Right lung (tissue), 5 donors: ENCODE results near the gene KAT8. TPM values are rescaled to one million over a fixed set of nuclear protein-coding genes. Genes with fewer than 3 reads are reported as not detected.
"Not testable (repeated sequence)": the region's sequence is repeated elsewhere in the genome, so short reads cannot be mapped to it uniquely, and the experiment has no call there.

Experiments
- DNase-seq, 2 donors: peaks; one replicate each; pipeline ENCODE4 v3.0.0-alpha.2; 2013
- polyA plus RNA-seq, 5 donors: library from polyadenylated mRNA; unstranded; fragments of 120-200 nt; gene quantifications; one replicate each; pipeline versions ENCODE4 v1.2.1 to v1.2.3, GENCODE V29; 2013; ENCODE audit warnings: inconsistent platforms in 1 of 5, low replicate concordance in 1 of 5; ENCODE audit not compliant: insufficient read length in 5 of 5, insufficient read depth in 1 of 5

KAT8 gene
- polyA plus RNA-seq, 5 donors = 55.8 to 73.0 (median 67.2) TPM

DNA sequence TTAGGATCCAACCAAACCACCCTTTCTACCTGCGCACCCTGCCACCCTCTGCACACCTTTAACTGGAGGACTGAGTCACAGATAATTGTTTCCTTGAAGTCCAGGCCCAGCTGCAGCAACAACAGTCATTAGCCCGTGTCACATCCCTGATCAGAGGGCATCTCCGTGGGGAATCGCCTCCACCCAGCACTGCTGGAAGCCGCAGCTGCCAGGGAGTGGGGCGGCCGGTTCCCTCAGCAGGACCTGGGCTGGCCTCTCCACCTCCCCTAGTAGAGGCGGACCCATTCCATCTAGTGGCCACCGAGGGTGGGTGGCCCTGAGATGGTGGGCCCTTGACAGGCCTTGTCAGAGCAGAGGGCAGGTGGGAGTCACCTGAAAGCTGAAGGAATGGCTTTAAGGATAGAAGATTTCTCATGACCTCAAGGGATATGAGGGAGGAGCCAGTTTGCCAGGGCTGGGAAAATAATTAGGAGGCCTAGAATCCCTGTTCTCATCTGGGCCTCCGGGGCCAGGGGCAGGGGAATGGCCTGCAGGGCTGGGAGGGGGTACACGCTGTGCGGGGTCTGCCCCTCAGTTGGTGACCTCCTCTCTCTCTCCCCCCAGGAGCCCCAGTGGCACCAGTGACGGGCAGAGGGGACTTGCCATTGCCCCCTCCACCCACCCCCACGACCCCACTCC is 35.0 kb upstream of the KAT8 start:
- no peak for DNase-seq

DNA sequence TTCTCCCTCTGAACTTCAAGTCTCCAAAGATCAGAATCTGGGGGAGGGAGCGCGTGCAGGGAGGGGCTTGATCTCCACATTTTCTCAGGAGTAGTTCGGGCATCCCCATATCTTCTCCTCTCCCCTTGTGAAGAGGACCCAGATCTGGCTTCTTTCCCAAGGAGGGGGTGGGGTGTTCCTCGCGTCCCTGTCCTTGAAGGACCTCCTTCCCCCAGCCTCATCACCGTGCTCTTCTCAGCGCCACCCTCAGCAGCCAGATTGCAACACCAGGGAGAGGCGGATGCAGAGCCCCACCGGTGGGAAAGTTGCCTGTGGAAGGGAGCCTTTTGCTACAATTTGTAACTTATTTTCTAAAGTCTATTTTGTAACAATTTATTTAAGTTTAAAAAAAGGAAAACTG is 34.4 kb upstream of the KAT8 start:
- no peak for DNase-seq

DNA sequence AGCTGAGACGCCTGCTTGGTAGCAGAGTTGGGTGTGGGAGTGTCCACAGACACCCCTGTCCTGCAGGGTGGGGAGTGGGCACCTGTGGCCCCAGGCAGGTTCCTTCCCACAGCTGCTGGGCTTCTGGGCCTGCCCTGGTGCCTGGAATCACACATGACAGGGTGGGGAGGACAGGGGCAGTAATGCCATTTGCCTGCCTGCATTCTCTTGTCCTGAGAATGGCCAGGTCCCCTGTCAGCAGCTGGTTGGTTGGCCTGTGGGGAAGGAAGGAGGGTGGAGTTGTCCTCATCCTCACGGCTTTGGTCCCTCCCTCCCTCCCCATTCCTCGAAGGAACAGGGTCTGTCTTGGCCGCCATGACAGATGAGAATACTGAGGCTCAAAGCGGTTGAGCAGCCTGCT is 33.9 kb upstream of the KAT8 start:
- no peak for DNase-seq

DNA sequence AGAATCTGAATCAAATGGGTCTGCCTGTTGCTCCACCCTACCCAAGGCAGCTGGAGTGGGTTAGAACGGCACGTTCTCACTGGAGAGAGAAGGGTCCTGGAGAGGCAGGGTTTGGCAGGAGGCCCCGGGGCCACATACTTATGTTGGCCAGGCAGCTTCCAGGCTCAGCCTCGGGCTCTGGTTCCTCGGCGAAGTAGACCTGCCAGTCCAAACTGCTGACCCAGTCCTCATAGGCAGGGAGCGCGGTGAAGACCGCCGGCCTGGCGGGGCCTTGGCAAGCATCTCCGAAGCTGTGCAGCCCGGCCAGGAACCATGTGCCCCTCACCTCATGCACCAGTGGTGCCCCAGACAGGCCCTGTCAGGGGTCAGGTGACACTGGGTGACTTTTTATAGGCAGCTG is 33.5 kb upstream of the KAT8 start:
- DNase-seq = no peak

DNA sequence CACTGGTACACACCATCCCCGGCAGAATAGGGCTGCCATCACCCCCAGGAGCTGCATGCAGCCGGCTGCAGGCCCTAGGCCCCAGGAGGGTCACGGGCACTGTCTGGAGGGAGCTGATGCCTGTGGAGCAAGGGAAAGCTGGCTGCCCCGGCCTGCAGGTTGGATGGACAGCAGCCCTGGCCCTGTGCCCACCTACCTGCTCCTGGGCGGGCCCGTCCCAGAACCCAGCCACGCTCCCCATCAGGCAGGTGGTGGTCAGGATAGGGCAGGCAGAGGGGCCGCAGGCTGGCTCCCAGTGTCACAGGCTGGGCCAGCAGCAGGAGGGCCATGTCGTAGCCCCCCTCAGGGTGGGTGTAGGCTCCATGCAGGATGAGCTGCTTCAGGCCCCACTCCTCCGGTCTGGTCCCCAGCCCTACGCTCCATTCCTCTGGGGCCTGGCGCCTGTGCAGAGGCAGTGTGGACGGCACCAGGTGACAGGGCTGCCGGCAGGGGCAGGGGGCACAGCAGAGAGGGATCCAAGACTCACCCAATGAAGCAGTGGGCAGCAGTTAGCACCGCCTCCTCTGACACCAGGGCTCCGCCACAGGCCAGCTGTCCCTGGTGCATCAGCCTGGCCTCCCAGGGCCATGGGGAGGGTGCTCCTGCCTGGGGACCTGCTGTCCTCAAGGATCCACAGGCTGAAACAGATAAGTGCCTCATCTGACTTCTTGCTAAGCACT is 32.7 kb upstream of the KAT8 start:
- no peak for DNase-seq

DNA sequence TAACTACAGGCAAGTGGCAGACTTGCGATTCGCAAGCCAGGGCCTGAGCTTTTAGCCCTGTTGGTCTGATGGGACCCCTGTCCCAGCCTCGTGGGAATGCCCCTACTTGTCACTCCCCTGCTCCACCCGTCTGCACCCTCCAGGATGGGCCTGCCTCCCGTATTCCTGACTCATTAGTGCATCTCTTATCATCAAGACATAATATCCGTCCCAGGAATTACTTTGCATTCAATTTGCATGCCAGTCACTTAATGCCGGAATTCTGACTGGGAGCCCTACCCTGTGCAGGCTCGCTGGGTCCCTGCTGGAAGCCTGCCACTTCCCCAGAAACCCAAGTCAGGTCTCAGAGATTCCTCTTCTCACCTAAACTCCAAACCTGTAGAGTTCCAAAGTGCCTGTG is 32.1 kb upstream of the KAT8 start:
- DNase-seq = no peak

DNA sequence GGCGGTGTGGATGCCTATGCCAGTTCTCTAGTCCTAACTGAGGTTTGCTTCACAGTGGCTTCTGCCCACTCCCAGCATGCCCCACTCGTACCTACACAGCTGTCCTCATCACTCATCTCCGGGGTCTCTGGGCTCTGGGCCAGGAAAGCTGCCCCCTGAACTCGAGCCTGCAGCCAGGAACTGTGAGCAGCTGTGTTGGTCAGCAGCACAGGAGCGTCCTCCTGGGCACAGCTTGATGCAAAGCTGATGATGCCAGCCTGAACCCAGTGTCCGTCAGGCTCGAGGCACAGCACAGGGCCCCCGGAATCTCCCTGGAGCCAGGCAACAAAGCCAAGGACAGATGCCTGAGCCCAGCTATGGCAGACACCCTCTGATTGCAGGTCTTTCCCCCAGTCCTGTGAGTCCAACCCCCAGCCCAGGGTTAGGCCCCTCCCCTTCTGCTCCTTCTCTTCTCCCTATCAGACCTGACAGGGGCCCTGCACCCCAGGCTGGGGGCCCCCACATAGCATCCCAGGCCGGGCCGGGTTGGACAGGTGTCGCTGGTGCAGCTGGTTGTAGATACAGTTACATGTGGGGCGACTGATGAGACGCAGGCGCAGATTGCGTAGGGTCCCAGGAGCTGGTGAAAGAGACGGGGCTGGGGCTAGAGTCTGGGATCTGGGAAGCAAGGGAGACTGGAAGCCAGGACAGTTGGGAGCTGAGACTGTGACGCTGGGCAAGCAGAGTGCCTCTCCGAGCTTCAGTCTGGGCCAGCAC is 31.4 kb upstream of the KAT8 start:
- no peak for DNase-seq

DNA sequence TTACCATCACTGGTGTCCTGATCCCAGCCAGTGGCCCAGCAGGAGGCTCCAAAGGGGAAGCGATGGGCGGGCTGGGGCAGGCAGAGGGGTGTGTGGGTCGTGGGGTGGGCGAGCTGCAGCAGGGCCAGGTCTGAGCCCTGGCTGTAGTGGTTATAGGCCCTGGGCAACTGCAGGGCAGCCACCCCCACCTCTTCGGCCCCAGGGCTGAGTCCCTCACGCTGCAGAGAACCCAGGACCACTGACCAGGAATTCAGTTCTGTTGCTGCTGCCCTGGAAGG is 30.9 kb upstream of the KAT8 start:
- DNase-seq = no peak

DNA sequence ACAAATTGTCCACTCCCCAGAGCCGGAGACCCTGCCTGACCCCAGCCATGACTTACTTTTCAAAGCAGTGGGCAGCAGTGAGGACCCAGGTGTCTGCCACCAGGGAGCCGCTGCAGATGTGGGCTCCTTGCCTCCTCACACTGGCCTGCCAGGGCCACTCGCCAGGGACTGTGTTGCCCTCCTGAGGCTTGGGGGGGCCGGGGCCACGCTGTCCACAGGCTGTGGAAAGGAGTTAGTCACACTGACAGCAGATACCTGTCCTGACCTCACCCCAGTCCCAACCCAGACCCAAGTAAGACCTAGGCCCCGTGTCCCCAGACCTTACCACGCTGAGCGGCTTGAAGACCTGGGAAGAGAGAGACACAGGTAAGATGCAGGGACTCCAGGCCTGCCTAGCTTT is 30.0 kb upstream of the KAT8 start:
- no peak for DNase-seq

DNA sequence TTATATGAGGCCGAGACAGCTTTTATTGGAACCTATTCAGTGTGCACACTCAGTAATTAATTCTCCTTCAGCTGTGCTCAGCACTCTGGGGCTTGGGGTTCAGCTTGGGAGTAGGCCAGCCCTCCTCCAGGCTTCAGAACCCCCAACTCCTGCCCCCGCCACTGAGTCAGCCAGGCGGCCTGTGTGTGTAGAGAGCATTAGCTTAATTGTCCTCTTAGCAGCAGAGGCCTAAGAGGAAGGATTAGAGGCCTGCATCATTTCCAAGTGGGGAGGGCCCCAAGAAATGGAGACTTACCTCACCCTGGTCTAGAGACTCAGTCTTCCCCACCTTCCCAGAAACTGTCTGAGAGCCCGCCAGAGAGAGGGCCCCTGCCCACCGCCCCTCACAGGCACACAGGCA is 29.5 kb upstream of the KAT8 start:
- DNase-seq = no peak

DNA sequence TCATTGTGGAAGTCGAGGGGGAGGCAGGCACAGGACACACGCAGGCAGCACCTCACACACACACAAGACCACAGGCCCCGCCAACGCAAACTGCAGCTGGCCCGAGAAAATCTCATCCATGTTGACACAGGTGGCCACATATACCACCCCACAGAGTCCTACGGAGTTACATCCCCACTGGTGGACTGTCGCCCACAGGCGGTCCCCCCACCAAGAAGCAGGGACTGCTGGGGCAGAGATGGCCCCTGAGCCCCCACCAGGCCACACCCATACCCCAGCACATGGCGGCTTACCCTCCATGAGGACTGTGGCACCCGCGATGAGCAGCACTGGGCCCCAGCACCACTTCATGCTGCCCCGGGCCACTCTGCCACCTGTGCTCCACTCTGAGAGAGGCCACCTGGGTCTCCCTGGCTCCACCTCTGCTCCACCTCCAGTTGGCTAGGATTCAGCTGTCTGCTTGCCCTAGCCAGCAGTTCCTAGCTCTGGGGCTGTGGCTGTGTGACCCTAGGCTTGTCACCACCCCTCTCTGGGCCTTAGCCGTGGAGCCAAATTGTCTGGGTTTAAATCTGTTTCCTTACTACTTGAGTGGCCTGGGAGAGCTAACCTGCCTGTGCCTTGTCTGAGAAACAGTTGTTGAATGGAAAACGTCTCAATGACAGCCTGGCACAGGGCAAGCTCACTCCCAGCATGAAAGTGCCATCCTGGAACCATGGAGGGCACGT is 28.8 kb upstream of the KAT8 start, which contains the start of gene PRSS53:
TSS of gene PRSS53 (minus strand) at position 485 of the 725 bp plus-strand sequence. CDS start at position 351, 134 bp downstream.
- DNase-seq = no peak

DNA sequence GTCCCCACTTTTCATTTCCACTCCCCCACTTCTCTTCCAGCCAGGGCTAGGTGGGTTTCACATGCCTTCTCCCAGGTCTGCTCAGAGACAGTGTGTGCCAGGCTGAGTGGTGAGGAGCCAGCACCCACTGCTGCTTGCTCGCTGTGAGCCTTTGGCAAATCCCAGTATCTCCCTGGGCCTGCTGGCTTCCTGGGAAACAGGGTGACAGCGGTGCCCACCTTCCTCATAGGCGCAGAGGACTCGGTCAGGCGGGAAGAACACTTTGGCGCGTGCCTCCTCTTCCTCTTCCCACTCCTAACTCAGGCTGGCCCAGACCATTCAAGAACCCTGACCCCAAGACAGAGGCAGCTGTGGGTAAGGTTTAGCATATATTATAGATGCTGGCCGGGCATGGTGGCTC is 28.3 kb upstream of the KAT8 start:
- DNase-seq = no peak

DNA sequence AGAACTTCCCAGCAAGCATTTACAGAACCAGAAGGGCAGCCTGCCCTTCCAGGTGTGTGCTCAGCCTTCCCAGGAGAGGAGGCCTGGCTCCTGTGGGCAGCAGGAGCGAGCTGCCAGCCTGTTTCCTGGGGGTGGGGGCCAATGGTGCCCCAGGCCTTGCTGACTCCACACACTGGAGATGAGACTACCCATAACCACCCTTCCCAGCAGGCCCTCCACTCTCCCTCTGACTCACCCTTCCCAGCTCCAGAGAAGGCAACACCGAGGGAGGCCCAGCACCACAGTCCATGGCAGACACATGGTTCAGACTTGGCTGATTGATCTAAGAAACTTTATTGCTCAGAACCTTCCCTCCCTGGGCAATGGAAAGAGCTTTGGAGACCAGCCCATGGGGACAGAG is 26.9 kb upstream of the KAT8 start:
- no peak for DNase-seq

DNA sequence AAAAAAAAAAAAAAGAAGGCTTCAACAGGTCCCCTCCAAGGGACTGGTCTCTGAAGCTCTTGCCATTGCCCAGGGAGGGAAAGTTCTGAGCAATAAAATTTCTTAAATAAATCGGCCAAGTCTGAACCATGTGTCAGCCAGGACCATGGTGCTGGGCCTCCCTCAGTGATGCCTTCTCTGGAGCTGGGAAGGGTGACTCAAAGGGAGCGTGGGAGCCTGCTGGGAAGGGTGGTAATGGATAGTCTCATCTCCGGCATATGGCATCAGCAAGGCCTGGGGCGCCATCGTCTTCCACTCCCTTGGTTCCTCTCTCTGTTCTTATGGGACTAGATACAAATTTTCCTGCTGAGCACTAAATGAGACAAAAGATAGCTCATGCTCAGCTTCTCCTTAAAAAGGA is 25.1 kb upstream of the KAT8 start:
- DNase-seq = no peak

DNA sequence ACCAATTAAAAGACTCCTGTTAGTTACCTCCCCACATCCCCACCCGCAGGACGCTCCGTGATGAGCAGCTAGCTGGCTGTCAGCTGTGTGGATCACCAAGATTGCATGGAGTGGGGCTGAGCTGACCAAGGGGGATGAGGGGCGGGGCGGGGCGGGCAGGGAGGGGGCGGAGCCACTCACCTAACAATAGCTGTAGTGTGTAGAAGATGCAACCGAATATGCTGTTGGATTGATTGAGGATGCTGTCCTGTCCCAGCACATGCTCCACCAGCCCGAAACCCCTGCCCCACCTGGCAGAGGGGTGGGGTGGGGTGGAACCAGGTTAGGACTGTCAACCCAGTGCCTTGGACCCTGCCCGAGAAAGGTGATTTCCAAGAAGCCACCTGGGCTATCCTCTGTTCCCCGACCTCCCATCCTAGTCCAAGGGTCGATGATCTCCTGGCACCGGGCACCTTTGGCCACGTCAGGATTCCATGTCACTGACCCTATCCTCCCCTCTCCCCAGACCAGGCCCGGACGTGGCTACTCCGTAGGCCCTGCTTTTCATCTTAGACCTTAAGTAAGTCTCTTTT is 24.2 kb upstream of the KAT8 start:
- DNase-seq = no peak

DNA sequence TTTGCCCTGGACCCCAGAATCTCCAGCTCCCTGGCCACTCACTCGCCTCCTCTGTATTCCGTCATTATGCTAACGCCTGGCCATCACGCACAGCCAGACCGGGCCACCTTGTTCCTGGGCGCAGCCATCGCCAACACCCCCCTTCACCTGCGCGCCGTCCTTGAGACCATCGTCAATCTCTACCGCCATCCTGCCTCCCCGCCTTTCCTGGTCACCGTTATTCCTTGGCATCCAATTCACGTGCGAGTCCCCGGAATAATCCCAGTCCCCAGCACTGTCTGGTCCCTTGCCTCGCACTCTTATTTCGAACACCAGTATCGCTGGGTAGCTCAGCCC is 23.4 kb upstream of the KAT8 start:
- DNase-seq = no peak

DNA sequence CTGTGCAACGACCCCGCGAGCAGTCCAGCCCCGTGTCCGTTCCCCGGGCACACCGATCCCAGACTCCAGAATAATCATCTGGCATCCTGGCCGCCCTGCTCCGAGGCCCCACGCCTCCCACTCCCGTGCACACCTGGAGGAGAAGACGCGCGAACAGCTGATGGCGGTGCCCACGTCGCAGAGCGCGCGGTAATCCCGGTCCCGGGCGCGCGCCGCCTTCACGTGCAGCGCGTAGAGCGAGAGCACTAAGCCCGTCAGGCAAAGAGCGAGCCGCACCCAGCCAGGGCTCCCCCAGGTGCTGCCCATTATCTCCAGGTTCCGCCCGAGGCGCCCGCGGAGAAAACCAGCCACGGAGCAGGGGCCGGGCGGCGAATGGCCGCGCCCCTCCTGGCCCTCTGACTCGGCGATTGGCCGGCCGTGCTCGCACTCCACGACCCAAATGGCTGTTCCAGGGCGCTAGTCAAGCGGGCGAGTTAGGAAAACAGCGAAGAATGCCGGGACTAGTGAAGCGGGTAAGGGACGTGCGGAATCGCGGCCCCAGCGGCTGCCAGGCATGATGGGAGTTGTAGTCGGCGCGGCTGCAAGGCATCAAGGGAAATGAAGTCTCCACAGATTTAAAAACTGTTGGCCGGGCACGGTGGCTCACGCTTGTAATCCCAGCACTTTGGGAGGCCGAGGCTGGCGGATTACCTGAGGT is 22.9 kb upstream of the KAT8 start, which contains the start of gene VKORC1:
TSS of gene VKORC1 (minus strand) at position 374 of the 697 bp plus-strand sequence. CDS start at position 306, 68 bp downstream.
- DNase-seq = peak; percentile 86

DNA sequence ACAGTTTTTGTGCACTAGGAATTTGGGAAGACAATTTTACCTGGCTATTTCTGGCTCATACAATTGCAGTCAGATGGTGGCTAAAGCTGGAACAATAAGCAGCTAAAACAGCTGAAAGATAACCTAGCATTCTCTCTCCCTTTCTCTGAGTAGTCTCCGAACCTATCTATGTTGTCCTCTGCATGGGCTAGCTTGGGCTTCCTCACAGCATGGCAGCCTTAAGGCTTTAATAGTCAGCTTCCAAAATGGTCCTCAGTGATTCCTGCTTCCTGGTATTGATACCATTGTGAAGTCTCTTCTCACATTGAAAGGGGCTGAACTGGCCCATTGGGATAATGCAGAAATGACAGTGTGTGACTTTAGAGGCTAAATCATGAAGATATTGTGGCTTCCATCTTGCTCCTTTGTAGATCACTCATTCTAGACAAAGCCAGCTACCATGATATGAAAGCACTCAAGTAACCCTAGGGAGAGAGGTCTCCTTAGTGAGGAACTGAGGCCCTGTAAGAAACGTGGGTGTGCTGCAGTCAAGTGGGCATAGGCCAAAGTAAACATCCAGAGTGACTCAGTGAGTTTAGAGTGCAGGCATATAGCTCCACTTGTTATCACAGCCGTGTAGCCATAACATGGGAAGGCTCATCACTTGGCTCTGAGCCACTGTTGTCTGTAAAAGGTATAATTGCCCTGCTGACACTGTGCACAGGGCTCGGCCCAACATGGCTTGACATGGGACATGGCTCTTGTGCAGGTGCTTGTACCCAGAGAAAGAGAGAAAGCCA is 17.4 kb upstream of the KAT8 start:
- no peak for DNase-seq

DNA sequence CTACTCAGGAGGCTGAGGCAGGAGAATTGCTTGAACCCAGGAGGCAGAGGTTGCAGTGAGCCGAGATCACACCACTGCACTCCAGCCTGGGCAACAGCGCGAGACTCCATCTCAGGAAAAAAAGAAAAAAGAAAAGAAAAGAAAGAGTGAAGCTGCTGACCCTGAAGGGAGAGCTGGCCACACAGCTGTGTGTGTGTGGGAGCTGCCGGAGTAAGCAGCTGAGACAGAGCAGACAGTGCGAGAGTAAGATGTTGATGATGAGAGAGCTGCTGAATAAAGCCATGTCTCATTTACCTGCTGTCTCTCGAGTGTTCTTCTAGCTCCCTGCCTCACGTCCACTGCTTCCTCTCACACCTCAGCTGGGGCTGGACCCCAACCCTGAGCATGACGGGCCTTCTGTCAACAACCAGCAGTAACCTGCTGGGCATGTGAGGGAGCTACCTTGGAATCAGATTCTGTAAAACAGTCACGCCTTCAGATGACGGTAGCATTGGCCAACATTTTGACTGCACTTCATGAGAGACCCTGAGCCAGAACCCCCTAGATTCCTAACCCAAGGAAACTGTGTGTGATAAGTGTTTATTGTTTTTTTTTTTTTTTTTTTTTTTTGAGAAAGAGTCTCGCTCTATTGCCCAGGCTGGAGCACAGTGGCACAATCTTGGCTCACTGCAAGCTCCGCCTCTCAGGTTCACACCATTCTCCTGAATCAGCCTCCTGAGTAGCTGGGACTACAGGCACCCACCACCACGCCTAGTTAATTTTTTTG is 16.4 kb upstream of the KAT8 start:
- not testable (repeated sequence) for DNase-seq

DNA sequence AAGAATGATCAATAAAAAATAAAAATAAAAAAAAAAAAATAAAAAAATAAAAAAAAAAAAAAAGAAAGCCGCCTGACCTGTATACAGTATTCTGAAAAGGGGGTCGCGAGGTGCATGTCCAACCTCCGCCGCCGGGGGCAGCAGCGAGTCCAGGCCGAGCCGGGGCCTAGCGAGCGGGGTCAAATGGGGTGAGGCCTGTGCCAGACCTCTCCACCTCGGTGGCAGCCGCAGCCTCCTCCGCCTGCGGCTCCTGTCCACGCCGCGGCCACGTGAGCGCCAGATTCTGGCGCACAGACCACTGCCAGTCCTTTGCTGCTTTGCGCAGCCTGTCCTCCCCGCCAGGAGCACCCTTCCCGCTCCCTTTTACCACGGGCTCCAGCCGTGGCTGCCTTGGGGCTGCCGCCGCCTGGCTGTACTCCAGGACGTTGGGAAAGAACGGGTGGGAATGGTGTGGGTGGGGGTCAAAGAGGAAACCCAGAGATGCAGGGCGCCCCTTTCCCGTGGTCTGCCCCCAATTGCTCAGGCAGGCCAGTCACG is 11.7 kb upstream of the KAT8 start:
- no peak for DNase-seq
